Subcutaneous adipose tissue (tissue), 4 donors: ENCODE measurements around the gene PRKD3. TPM values are rescaled to one million over a fixed set of nuclear protein-coding genes. Genes with fewer than 3 reads are reported as not detected.

Experiments used
- total RNA-seq, 4 donors: library from RNA; depleted of rRNA; stranded (reverse); fragments of >200 nt; gene quantifications; one replicate each; pipeline ENCODE4 v1.1.0, GENCODE V29; 2016
- TF ChIP-seq, protein P1 (sequence below): fragments of 450-650 bp; IDR thresholded peaks from one replicate; pipeline ENCODE4 v1.5.1; 2016; ENCODE audit warnings: low read depth, mild to moderate bottlenecking, control low read depth, antibody characterized with exemption, moderate library complexity

Gene PRKD3
- total RNA-seq, 4 donors from 2014 or later = 40.6 to 56.7 (median 43.6) TPM

- TF ChIP-seq, protein P1, sequence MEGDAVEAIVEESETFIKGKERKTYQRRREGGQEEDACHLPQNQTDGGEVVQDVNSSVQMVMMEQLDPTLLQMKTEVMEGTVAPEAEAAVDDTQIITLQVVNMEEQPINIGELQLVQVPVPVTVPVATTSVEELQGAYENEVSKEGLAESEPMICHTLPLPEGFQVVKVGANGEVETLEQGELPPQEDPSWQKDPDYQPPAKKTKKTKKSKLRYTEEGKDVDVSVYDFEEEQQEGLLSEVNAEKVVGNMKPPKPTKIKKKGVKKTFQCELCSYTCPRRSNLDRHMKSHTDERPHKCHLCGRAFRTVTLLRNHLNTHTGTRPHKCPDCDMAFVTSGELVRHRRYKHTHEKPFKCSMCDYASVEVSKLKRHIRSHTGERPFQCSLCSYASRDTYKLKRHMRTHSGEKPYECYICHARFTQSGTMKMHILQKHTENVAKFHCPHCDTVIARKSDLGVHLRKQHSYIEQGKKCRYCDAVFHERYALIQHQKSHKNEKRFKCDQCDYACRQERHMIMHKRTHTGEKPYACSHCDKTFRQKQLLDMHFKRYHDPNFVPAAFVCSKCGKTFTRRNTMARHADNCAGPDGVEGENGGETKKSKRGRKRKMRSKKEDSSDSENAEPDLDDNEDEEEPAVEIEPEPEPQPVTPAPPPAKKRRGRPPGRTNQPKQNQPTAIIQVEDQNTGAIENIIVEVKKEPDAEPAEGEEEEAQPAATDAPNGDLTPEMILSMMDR = no peak
These were observed 2.3 kb downstream of the PRKD3 start for GRCh38 chr2:37322368-37322767.

DNA sequence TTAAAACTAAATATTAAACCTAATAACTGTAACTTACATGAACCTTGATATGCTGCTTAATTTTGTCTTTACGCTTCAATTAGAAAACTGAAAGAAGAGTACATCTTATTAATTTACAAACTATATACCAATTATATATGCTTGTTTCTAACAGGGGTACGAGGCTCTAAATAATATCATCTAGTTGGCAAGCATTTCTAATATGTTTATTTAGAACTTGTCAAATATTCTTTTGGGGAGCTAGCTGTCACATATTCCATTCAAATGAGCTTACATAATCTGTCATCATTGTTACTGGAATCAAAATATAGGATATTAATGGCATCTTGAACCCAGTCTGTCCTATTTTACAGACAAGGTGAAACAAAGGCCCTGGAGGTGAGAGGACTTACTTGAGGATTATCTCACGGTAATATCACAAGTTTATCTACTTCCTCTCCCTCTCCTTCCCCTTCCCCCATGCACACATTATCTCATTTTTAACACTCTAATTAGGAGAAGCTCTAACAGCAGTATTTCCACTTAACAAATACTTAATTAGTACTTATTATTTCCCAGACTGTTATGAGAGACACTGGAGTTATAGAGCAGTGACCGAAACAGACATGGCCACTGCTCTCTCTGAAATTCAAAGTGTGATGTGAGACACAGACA lies 3.5 kb downstream of the PRKD3 start:
- TF ChIP-seq, protein P1 = no peak

GRCh38 chr2:37319754-37320609 lies 4.7 kb downstream of the PRKD3 start:
- TF ChIP-seq, protein P1 = no peak

DNA sequence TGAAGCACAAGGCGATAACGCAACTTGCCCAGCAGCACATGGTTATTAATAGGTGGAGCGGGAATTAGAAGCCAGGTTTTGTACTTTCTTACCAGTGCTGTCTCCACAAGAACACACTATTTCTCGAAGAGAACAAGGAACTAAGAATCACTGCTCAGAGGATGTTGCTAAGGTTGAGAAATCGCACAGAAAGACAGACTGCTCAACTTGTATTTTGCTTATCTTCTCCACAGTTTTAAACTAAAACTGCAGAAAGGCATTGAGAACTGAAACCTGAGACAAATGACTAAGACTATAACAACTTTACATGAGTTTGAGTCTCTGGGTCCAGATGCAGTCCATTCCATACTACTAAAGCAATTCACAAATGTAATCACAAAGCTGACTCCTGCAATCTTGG lies 6.2 kb downstream of the PRKD3 start:
- TF ChIP-seq, protein P1 = no peak

- TF ChIP-seq, protein P1 = no peak
These were observed 6.9 kb downstream of the PRKD3 start for GRCh38 chr2:37317746-37318145.

DNA sequence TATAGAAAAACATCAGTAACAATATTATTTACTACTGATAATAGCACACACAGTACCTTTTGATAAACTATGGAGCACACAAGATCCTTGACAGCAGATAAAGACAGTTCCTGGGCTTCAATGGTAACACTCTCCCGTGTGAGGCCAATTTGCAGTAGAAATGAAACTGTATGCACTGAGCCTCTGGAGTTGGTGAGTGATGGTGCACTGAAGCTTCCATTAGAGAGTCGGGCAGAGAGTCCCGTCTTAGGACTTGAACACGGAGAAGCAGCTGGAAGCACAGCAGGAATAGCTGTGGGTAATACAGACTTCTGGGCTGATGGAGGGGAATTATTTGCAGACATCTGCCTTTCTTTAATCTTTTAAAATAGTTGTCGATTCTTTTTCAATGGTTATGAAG lies 8.5 kb downstream of the PRKD3 start:
- TF ChIP-seq, protein P1 = no peak

- TF ChIP-seq, protein P1 = no peak
These were observed 9.3 kb downstream of the PRKD3 start for GRCh38 chr2:37315364-37315763.
